IPS DF 4.7 (cell line): Measurements from ENCODE around the gene NUDT8.
A peak's percentile ranks its signal among the peaks of the same experiment; 100 is the strongest.
"Not testable (repeated sequence)": the region's sequence is repeated elsewhere in the genome, so short reads cannot be mapped to it uniquely, and the experiment has no call there.

Source experiments
- DNase-seq: peaks from one replicate; pipeline ENCODE4 v3.0.0-alpha.2; 2013; ENCODE audit warnings: low spot score; ENCODE audit errors: extremely low read depth

Gene NUDT8

DNA sequence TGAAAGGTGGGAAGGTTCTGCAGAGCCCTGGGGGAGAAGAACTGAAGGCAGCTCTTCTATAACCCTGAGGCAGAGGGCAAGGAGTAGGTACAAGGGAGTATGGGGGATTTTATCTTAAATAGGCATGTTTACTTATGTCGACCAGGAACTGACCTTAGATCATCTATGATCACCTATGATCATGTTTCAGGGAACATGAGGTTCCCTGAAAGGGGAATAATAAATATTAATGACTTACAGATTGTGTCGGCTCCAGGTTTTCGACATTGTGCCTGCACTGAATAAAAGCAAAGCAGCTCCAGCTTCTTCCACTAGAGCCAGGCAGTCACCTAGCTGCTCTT, 36.2 kb downstream of the NUDT8 start:
- DNase-seq: no peak

DNA sequence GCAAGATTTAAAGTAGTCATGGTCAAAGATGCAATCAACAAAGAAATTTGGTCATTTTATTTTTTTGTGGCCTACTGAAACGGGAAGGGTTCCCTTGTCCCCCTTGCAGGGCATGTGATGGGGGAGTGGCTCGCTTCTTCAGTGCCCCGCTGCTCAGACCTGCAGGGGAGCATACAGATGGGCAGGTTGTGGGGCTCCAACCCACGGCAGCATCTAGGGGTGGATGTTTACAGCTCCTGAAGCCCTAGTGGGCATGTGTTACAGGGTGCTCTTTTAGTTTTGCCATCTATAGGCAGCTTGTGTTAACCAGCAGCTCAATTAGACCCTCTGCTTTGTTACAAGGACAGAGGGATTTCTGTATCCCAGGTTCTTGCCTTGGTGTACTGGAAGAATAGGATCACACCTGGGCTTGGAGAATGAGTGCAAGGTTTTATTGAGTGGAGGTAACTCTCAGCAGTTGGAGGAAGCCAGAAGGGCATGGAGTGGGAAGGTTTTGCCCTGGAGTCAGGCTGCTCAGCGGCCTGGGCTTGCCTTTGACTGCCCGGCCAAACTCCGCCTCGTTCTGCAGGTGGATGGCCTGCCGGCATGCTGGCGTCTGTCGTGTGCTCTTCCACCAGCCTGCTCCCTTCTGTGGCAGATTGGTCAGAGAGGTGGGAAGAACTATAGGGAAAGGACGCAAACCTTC, 36.7 kb downstream of the NUDT8 start:
- no peak for DNase-seq

DNA sequence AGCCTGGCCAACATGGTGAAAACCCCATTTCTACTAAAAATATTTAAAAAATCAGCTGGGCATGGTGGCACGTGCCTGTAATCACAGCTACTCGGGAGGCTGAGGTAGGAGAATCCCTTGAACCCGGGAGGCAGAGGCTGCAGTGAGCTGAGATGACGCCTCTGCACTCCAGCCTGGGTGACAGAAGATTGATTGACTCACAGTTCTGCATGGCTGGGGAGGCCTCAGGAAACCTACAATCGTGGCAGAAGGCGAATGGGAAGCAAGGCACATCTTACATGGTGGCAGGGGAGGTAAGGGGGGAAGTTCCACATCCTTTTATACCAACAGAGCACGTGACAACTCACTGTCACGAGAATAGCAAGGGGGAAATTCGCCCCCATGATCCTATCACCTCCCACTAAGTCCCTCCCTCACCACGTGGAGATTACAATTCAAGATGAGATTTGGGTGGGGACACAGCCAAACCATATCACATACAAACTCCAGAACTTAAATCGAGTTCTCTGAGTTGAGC, 40.8 kb downstream of the NUDT8 start:
- DNase-seq: not testable (repeated sequence)

DNA sequence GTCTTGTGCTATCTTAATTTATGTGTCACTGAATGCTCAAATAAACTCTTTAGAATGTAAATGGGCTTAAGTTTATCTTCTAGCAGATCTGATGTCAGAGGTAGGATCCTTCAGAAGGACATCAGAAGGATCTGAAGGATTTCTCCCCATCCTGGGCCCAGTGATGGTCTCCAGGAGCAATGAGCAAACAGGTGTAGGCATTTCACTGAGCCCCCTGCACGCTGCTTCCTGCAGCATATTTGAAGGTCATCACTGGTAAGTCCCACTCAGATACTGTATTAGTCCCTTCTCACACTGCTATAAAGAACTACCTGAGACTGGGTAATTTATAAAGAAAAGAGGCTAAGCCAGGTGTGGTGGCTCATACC, 41.6 kb downstream of the NUDT8 start:
- no peak for DNase-seq

DNA sequence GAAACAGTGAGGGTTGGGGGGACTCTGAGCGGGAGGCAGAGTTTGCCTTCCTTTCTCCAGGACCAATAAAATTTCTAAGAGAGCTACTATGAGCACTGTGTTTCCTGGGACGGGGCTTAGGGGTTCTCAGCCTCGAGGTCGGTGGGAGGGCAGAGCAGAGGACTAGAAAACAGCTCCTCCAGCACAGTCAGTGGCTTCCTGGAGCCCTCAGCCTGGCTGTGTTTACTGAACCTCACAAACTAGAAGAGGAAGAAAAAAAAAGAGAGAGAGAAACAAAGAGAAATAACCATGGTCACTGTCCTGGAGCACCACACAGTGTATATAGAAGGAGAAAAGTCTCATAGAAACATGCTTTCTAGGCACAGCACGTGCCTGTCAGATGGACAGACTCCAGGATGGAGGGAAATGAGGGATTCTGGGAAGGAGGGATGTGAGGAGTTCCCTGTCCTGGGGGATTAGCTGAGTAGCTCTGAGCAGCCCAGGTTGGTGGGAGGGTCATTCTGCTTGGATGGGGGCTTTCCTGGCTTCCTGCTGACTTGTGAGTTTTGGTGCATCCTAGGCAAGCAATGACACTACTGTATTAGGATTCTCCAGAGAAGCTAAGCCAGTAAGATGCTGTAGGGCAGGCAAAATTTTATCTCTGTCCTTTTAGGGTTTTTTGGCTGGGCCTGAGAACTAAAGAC, 43.0 kb downstream of the NUDT8 start:
- DNase-seq: no peak

DNA sequence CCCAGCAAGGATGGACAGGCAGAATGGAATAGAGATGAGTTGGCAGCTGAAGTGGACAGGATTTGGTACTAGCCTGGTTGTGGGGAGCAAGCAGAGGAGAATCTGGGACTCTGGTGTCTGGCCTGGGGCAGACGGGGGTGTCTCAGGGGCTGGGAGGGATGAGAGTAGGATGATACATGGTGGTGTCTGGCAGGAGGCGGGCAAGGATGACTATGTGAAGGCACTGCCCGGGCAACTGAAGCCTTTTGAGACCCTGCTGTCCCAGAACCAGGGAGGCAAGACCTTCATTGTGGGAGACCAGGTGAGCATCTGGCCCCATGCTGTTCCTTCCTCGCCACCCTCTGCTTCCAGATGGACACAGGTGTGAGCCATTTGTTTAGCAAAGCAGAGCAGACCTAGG, 43.8 kb downstream of the NUDT8 start:
- no peak for DNase-seq

DNA sequence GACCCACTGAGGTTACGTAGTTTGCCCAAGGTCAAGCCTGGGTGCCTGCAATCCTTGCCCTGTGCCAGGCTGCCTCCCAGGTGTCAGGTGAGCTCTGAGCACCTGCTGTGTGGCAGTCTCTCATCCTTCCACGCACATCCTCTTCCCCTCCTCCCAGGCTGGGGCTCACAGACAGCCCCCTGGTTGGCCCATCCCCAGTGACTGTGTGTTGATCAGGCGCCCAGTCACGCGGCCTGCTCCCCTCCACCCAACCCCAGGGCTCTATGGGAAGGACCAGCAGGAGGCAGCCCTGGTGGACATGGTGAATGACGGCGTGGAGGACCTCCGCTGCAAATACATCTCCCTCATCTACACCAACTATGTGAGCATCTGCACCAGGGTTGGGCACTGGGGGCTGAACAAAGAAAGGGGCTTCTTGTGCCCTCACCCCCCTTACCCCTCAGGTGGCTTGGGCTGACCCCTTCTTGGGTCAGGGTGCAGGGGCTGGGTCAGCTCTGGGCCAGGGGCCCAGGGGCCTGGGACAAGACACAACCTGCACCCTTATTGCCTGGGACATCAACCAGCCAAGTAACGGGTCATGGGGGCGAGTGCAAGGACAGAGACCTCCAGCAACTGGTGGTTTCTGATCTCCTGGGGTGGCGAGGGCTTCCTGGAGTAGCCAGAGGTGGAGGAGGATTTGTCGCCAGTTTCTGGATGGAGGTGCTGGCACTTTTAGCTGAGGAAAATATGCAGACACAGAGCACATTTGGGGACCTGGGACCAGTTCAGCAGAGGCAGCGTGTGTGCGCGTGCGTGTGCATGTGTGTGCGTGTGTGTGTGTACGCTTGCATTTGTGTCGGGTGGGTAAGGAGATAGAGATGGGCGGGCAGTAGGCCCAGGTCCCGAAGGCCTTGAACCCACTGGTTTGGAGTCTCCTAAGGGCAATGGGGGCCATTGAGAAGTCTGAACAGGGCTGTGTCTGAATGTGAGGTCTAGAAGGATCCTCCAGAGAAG, 44.6 kb downstream of the NUDT8 start:
- no peak for DNase-seq

DNA sequence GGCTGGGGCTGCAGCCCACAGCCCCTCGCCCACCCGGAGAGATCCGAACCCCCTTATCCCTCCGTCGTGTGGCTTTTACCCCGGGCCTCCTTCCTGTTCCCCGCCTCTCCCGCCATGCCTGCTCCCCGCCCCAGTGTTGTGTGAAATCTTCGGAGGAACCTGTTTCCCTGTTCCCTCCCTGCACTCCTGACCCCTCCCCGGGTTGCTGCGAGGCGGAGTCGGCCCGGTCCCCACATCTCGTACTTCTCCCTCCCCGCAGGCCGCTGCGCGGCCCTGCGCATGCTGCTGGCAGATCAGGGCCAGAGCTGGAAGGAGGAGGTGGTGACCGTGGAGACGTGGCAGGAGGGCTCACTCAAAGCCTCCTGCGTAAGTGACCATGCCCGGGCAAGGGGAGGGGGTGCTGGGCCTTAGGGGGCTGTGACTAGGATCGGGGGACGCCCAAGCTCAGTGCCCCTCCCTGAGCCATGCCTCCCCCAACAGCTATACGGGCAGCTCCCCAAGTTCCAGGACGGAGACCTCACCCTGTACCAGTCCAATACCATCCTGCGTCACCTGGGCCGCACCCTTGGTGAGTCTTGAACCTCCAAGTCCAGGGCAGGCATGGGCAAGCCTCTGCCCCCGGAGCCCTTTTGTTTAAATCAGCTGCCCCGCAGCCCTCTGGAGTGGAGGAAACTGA, 45.4 kb downstream of the NUDT8 start:
- no peak for DNase-seq

DNA sequence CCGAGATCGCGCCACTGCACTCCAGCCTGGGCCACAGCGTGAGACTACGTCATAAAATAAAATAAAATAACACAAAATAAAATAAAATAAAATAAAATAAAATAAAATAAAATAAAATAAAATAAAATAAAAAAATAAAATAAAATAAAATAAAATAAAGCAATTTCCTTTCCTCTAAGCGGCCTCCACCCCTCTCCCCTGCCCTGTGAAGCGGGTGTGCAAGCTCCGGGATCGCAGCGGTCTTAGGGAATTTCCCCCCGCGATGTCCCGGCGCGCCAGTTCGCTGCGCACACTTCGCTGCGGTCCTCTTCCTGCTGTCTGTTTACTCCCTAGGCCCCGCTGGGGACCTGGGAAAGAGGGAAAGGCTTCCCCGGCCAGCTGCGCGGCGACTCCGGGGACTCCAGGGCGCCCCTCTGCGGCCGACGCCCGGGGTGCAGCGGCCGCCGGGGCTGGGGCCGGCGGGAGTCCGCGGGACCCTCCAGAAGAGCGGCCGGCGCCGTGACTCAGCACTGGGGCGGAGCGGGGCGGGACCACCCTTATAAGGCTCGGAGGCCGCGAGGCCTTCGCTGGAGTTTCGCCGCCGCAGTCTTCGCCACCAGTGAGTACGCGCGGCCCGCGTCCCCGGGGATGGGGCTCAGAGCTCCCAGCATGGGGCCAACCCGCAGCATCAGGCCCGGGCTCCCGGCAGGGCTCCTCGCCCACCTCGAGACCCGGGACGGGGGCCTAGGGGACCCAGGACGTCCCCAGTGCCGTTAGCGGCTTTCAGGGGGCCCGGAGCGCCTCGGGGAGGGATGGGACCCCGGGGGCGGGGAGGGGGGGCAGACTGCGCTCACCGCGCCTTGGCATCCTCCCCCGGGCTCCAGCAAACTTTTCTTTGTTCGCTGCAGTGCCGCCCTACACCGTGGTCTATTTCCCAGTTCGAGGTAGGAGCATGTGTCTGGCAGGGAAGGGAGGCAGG, 46.2 kb downstream of the NUDT8 start, which contains the start of gene GSTP1:
Gene GSTP1 (plus strand): TSS at position 566 of the 958 bp plus-strand sequence. CDS start 32 bp downstream, at position 598.
- peak; percentile 30 for DNase-seq

DNA sequence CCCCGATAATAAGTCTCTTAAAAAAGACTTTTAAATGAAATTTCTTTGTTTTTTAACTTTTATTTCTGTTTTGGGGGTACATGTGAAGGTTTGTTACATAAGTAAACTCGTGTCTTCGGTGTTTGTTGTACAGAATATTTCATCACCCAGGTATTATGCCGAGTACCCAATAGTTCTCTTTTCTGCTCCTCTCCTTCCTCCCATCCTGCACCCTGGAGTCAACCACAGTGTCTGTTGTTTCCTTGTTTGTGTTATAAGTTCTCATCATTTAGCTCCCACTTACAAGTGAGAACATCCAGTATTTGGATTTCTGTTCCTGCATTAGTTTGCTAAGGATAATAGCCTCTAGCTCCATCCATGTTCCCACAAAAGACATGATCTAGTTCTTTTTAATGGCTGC, 47.7 kb downstream of the NUDT8 start:
- no peak for DNase-seq

DNA sequence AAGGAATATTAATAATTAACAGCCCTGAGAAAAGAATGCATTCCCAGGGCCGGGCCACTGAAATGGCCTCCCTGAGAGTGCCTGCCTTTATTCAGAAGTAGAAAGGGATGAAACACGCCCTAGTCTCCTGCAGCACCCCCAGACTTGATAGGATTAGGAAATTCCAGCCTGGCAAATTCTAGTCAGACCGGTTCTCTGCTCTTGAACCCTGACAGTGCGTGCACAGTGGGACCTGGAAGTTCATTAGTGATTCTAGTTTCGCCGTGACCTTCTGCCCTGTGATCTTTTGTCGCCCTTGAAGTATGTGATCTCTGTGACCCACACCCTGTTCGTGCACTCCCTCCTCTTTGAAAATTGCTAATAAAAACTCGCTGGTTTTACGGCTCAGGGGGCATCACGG, 48.3 kb downstream of the NUDT8 start:
- no peak for DNase-seq

DNA sequence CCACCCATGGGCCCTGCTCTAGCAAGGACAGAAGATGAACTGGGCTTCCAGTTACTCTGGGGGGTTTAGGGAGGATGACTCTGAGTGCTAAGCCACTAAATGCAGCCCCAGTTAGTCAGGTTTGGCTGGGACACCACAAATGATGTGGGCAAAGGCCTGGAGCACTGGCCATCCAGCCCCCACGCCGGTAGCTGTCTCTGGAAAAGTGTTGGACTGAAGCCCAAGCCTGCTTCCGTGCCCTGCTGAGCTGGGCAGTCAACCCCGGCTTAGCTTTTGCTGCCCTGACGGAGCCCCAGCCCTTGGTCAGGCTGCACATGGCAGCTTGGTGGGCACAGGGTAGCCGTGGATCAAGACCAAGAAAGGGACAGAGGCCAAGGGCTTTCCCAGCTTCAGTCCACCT, 51.8 kb downstream of the NUDT8 start:
- no peak for DNase-seq
